K562 (cell line): ENCODE data around the gene CCDC87. TPM values are rescaled to one million over a fixed set of nuclear protein-coding genes. Genes with fewer than 3 reads are reported as not detected.
A peak's percentile ranks its signal among the peaks of the same experiment; 100 is the strongest.

ENCODE experiments used
- ATAC-seq: fragments of 200-7000 bp; cut with Tn5 transposase; 3 replicates; pipeline ENCODE4 v1.9.1; 2020; ENCODE audit warnings: moderate library complexity
- BruUV-seq: library from RNA; stranded (reverse); fragments of 400-500 nt; replicated peaks from 2 replicates; lab custom pipeline; 2021; lab: Mats Ljungman, UMichigan
- CTCF ChIA-PET: fragments of 300-600 bp; formaldehyde crosslinking; extraction: SDS; loops from one replicate; lab custom pipeline; 2021; ENCODE audit warnings: low intra/inter-chr PET ratio; lab: Yijun Ruan, JAX
- POLR2A ChIA-PET: fragments of 300-600, 350-650 bp; sonication (Branson Sonifier 250); formaldehyde crosslinking; extraction: SDS; loops from one replicate; lab custom pipeline; 2021; ENCODE audit warnings: antibody characterized with exemption, inconsistent platforms; lab: Yijun Ruan, JAX
- DNase-seq, 4 experiments: peaks; one replicate each; pipeline versions ENCODE4 v3.0.0 to v3.0.0-alpha.2; 2011 to 2018; ENCODE audit warnings: low spot score in 3 of 4, mixed read lengths in 3 of 4; ENCODE audit errors: extremely low read depth in 1 of 4
- FAIRE-seq: peaks from 2 replicates; lab custom pipeline; 2011; peaks lifted over from hg19 to GRCh38; lab: Jason Lieb, UNC
- H2AFZ ChIP-seq: 2 replicates; pipeline ENCODE4 v1.6.0; 2011; ENCODE audit warnings: low read depth, low read length, control low read depth, inconsistent platforms
- H3K27ac ChIP-seq: fragments of 200-600 bp; 3 replicates; pipeline ENCODE4 v1.8.0; 2011; ENCODE audit warnings: low read depth, mild to moderate bottlenecking, control low read depth, inconsistent platforms, low read length, moderate library complexity, mixed read lengths; ENCODE audit errors: extremely low read depth
- H3K27me3 ChIP-seq, 2 experiments: fragments of 300-600 bp in 1 of 2; 2 replicates in 1 of 2; 3 replicates in 1 of 2; pipeline versions ENCODE4 v1.6.0 to v1.8.0; 2011; ENCODE audit warnings: inconsistent platforms in 2 of 2, low read length in 2 of 2, mild to moderate bottlenecking in 1 of 2, mixed read lengths in 1 of 2, moderate library complexity in 1 of 2; ENCODE audit not compliant: control insufficient read depth in 2 of 2, insufficient read depth in 2 of 2
- H3K36me3 ChIP-seq: fragments of 300-600 bp; 3 replicates; pipeline ENCODE4 v1.8.0; 2011; ENCODE audit warnings: mild to moderate bottlenecking, low read length, inconsistent platforms; ENCODE audit not compliant: control insufficient read depth, insufficient read depth
- H3K4me1 ChIP-seq, 2 experiments: fragments of 200-600 bp in 1 of 2; replicated peaks in 1 of 2; 2 replicates in 1 of 2; 3 replicates in 1 of 2; pipeline versions ENCODE4 v1.5.1 to v1.8.0; 2011; ENCODE audit warnings: inconsistent platforms in 2 of 2, low read length in 2 of 2, mild to moderate bottlenecking in 1 of 2, mixed read lengths in 1 of 2, moderate library complexity in 1 of 2; ENCODE audit not compliant: control insufficient read depth in 2 of 2, insufficient read depth in 2 of 2
- H3K4me2 ChIP-seq: 2 replicates; pipeline ENCODE4 v1.6.1; 2011; ENCODE audit warnings: low read length, control low read depth, inconsistent platforms, mixed read lengths; ENCODE audit not compliant: insufficient read depth
- H3K4me3 ChIP-seq: fragments of 200-600 bp; sonication (generic), shearing (Covaris generic); 2 replicates; pipeline ENCODE4 v1.5.1; 2016; ENCODE audit warnings: control low read depth, inconsistent platforms
- H3K79me2 ChIP-seq: fragments of 200-600 bp; 3 replicates; pipeline ENCODE4 v1.8.0; 2011; ENCODE audit warnings: low read length, inconsistent platforms; ENCODE audit not compliant: control insufficient read depth, insufficient read depth
- H3K9ac ChIP-seq, 2 experiments: 2 replicates each; pipeline versions ENCODE4 v1.6.0 to v1.6.1; 2011; ENCODE audit warnings: low read depth in 2 of 2, low read length in 2 of 2, control low read depth in 1 of 2, inconsistent platforms in 1 of 2, mild to moderate bottlenecking in 1 of 2, mixed read lengths in 1 of 2; ENCODE audit not compliant: insufficient read depth in 1 of 2
- H3K9me1 ChIP-seq: one replicate; pipeline ENCODE4 v1.6.0; 2011; ENCODE audit warnings: inconsistent platforms, mild to moderate bottlenecking, low read length, moderate library complexity; ENCODE audit not compliant: control insufficient read depth, insufficient read depth
- H3K9me3 ChIP-seq: replicated peaks from 2 replicates; pipeline ENCODE4 v1.5.1; 2011; ENCODE audit warnings: low read depth, low read length, inconsistent platforms; ENCODE audit not compliant: control insufficient read depth, insufficient read depth
- H4K20me1 ChIP-seq: replicated peaks from 2 replicates; pipeline ENCODE4 v1.6.1; 2011; ENCODE audit warnings: low read length, inconsistent platforms, mixed read lengths; ENCODE audit not compliant: control insufficient read depth, insufficient read depth
- ARHGAP35 ChIP-seq: fragments of 450-650 bp; IDR thresholded peaks from 2 replicates; pipeline ENCODE4 v1.6.1; 2018; ENCODE audit not compliant: partially characterized antibody
- BDP1 ChIP-seq: IDR thresholded peaks from 3 replicates; pipeline ENCODE4 v1.6.1; 2011; ENCODE audit not compliant: insufficient read length, insufficient read depth
- BRD4 ChIP-seq: fragments of 200-600 bp; sonication (generic); IDR thresholded peaks from 2 replicates; pipeline ENCODE4 v1.6.1; 2017; ENCODE audit warnings: inconsistent platforms
- CHD1 ChIP-seq: fragments of 200-600 bp; sonication (generic); IDR thresholded peaks from one replicate; pipeline ENCODE4 v1.6.1; 2012; ENCODE audit warnings: mild to moderate bottlenecking, moderate library complexity, low read length, inconsistent platforms
- FOSL1 ChIP-seq: fragments of 200-800 bp; sonication (Bioruptor generic); conservative IDR thresholded peaks from 2 replicates; pipeline ENCODE4 v1.6.1; 2016; ENCODE audit warnings: missing genetic modification characterization, missing compliant biosample characterization
- NFATC3 ChIP-seq: fragments of 450-650 bp; IDR thresholded peaks from 2 replicates; pipeline ENCODE4 v1.6.1; 2017; ENCODE audit warnings: mild to moderate bottlenecking
- RBM22 ChIP-seq: fragments of 200-400 bp; formaldehyde crosslinking; IDR thresholded peaks from 2 replicates; pipeline ENCODE4 v1.6.1; 2018; ENCODE audit warnings: low read length, low read depth; ENCODE audit not compliant: poor library complexity, severe bottlenecking
- RFX7 ChIP-seq: fragments of 250-450 bp; sonication (Bioruptor Pico); IDR thresholded peaks from 2 replicates; pipeline ENCODE4 v1.5.1; 2021; ENCODE audit warnings: mild to moderate bottlenecking
- SMARCA4 ChIP-seq: fragments of 450-650 bp; IDR thresholded peaks from 2 replicates; pipeline ENCODE4 v1.6.1; 2016
- ZNF263 ChIP-seq: sonication (generic); formaldehyde crosslinking; IDR thresholded peaks from 2 replicates; pipeline ENCODE4 v1.8.0; 2022; ENCODE audit warnings: mild to moderate bottlenecking, missing genetic modification reagents, borderline replicate concordance
- ZNF354B ChIP-seq: fragments of 250-450 bp; sonication (Bioruptor Pico); IDR thresholded peaks from 2 replicates; pipeline ENCODE4 v1.4.0; 2020
- WGBS: fragments of 100-300 bp; shearing (Covaris generic); methylation state at CpG from one replicate; pipeline ENCODE4 v1.1.6; 2016; ENCODE audit warnings: low coverage, mixed read lengths; ENCODE audit not compliant: insufficient coverage; ENCODE audit errors: missing lambda C conversion rate; 5-methylcytosine and 5-hydroxymethylcytosine counted together
- in situ Hi-C: fragments of 300-500 bp; cut with MboI; formaldehyde crosslinking; loops from 4 replicates; pipeline ENCODE4 v1.15.0; 2018; ENCODE audit warnings: inconsistent platforms, mixed read lengths
- intact Hi-C: fragments of 100-400 bp; cut with micrococcal nuclease; formaldehyde crosslinking; loops from 2 replicates; pipeline ENCODE4 v1.14.2; 2022
- polyA plus RNA-seq, 8 experiments: library from polyadenylated mRNA; depleted of rRNA in 4 of 8; stranded (reverse) in 5 of 8; unstranded in 3 of 8; fragments of >200 nt; fragmentation: Nextera tagmentation in 2 of 8; fragmentation: Illumina TruSeq in 1 of 8; extraction: Ambion mirVana in 2 of 8; extraction: Trizol in 1 of 8; gene quantifications; 2 replicates each; pipeline versions ENCODE4 v1.2.1 to v1.2.3, GENCODE V29; 2011 to 2014; ENCODE audit warnings: inconsistent platforms in 1 of 8, missing spikeins in 1 of 8
- total RNA-seq, 7 experiments: library from RNA; depleted of rRNA in 6 of 7; stranded (reverse); fragments of >200 nt in 6 of 7; fragmentation: Illumina TruSeq in 2 of 7; extraction: Trizol in 2 of 7; gene quantifications; 2 replicates each; pipeline versions ENCODE4 v1.2.1 to v1.2.3, GENCODE V29; 2011 to 2021; ENCODE audit warnings: low replicate concordance in 1 of 7
- TF ChIP-seq, protein P1 (sequence below): fragments of 450-650 bp; IDR thresholded peaks from 2 replicates; pipeline ENCODE4 v1.6.1; 2016; ENCODE audit warnings: borderline replicate concordance
- TF ChIP-seq, protein P2 (sequence below): sonication (generic); formaldehyde crosslinking; IDR thresholded peaks from 2 replicates; pipeline ENCODE4 v1.8.0; 2022; ENCODE audit warnings: missing genetic modification reagents, mild to moderate bottlenecking, moderate library complexity, borderline replicate concordance
- TF ChIP-seq, protein P3 (sequence below): sonication (generic); formaldehyde crosslinking; IDR thresholded peaks from 2 replicates; pipeline ENCODE4 v1.8.0; 2023; ENCODE audit warnings: mild to moderate bottlenecking, missing genetic modification reagents
- TF ChIP-seq, protein P4 (sequence below): sonication (generic); formaldehyde crosslinking; IDR thresholded peaks from 2 replicates; pipeline ENCODE4 v1.8.0; 2022; ENCODE audit warnings: missing genetic modification reagents, mild to moderate bottlenecking, borderline replicate concordance

The CCDC87 gene
- total and polyA plus RNA-seq, 9 of the 15 experiments (the other 6 are each of a cell fraction or from before 2014, with no cell fraction given): 0.03 to 0.44 (median 0.15) TPM; not detected in 1

DNA sequence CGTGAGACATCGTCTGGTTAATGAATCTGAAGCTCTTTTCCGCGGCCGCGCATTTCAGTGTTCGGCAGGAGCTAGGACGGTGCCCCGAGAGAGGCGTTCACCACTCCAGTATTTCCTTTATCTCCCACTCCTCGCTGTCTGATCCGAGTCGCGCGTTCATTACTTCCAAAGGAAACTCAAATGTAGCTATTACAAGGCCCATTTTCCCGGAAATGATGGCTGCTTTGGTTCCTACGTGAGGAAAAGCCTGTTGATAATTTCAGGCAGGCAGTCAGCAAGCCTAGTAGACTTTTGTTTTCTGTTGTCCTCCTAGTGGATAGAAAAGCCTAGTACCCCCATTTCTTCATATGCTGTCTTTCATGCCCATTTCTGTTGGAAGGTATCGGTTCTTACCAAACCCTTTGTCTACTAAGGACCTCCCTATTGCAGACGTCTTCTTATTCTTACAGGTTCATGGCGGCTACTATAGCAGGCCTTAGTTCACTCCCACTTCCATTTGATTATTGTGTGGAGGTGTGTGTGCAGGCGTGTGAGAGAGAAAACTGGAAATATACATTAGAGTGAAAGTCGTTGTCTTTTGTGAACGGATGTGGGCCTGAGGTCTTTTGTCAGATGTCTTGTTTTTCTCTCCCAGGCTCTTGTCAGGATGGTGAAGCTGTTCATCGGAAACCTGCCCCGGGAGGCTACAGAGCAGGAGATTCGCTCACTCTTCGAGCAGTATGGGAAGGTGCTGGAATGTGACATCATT, 46.4 kb upstream of the CCDC87 start:
- ChIA-PET POLR2A (interaction anchor here (0.6 to 26.4 kb wide), 11 partner anchors 9 to 594 kb away, joined by 3 to 387 read pairs (median 13); partner anchors contain the start of genes DPP3, RBM14 and RBM4B), CTCF (no interaction called here)
- ATAC-seq: no peak
- intact Hi-C loops (no loop called here), in situ Hi-C loops (no loop called here)
- Histone ChIP-seq H2AFZ (peak overlapping the region; percentile 61; the same call in 1 of the 2 replicates), H3K4me1 (peaks cover 24 to 25% of the 10 kb centered on the region in 2 experiments), H3K4me2 (peak overlapping the region; percentile 84), H3K4me3 (peak overlapping the region; percentile 73), H3K9me1 (peaks cover 6% of the 10 kb centered on the region), H3K79me2 (peaks cover 94% of the 10 kb centered on the region), H3K27ac (peak overlapping the region; percentile 96), H4K20me1 (peaks cover 55% of the 10 kb centered on the region), H3K27me3 (no peaks in the 10 kb centered on the region), H3K9me3 (no peaks in the 10 kb centered on the region), H3K36me3 (peaks cover 67% of the 10 kb centered on the region), H3K9ac (peak overlapping the region; percentile 94 to 96)
- peak in 1 of 4 experiments; percentile 41 for DNase-seq
- 4% methylated on average over 27 of the region's 27 CpGs for WGBS
- TSS peak; percentile 58 for BruUV-seq
- peak; percentile 66 for FAIRE-seq
- TF ChIP-seq, protein P1, sequence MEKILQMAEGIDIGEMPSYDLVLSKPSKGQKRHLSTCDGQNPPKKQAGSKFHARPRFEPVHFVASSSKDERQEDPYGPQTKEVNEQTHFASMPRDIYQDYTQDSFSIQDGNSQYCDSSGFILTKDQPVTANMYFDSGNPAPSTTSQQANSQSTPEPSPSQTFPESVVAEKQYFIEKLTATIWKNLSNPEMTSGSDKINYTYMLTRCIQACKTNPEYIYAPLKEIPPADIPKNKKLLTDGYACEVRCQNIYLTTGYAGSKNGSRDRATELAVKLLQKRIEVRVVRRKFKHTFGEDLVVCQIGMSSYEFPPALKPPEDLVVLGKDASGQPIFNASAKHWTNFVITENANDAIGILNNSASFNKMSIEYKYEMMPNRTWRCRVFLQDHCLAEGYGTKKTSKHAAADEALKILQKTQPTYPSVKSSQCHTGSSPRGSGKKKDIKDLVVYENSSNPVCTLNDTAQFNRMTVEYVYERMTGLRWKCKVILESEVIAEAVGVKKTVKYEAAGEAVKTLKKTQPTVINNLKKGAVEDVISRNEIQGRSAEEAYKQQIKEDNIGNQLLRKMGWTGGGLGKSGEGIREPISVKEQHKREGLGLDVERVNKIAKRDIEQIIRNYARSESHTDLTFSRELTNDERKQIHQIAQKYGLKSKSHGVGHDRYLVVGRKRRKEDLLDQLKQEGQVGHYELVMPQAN: 0 out of 2 replicates have a peak, but pooled peaks have one; percentile 10
- TF ChIP-seq ARHGAP35 (no peak), RBM22 (peak; percentile 66), FOSL1 (tag) (0 out of 2 replicates have a peak, but pooled peaks have one; percentile 9), SMARCA4 (0 out of 2 replicates have a peak, but pooled peaks have one; percentile 6), NFATC3 (no peak), ZNF263 (CRISPR knock-in tag) (peak; percentile 10; the same call in 1 of the 2 replicates), ZNF354B (no peak), BDP1 (no peak), RFX7 (CRISPR knock-in tag) (no peak), CHD1 (peak; percentile 70), BRD4 (0 out of 2 replicates have a peak, but pooled peaks have one; percentile 18)
- TF ChIP-seq, protein P2, sequence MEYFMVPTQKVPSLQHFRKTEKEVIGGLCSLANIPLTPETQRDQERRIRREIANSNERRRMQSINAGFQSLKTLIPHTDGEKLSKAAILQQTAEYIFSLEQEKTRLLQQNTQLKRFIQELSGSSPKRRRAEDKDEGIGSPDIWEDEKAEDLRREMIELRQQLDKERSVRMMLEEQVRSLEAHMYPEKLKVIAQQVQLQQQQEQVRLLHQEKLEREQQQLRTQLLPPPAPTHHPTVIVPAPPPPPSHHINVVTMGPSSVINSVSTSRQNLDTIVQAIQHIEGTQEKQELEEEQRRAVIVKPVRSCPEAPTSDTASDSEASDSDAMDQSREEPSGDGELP (CRISPR knock-in tag): no peak
- TF ChIP-seq, protein P3, sequence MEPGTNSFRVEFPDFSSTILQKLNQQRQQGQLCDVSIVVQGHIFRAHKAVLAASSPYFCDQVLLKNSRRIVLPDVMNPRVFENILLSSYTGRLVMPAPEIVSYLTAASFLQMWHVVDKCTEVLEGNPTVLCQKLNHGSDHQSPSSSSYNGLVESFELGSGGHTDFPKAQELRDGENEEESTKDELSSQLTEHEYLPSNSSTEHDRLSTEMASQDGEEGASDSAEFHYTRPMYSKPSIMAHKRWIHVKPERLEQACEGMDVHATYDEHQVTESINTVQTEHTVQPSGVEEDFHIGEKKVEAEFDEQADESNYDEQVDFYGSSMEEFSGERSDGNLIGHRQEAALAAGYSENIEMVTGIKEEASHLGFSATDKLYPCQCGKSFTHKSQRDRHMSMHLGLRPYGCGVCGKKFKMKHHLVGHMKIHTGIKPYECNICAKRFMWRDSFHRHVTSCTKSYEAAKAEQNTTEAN: no peak
- TF ChIP-seq, protein P4, sequence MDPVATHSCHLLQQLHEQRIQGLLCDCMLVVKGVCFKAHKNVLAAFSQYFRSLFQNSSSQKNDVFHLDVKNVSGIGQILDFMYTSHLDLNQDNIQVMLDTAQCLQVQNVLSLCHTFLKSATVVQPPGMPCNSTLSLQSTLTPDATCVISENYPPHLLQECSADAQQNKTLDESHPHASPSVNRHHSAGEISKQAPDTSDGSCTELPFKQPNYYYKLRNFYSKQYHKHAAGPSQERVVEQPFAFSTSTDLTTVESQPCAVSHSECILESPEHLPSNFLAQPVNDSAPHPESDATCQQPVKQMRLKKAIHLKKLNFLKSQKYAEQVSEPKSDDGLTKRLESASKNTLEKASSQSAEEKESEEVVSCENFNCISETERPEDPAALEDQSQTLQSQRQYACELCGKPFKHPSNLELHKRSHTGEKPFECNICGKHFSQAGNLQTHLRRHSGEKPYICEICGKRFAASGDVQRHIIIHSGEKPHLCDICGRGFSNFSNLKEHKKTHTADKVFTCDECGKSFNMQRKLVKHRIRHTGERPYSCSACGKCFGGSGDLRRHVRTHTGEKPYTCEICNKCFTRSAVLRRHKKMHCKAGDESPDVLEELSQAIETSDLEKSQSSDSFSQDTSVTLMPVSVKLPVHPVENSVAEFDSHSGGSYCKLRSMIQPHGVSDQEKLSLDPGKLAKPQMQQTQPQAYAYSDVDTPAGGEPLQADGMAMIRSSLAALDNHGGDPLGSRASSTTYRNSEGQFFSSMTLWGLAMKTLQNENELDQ: 0 out of 2 replicates have a peak, but pooled peaks have one; percentile 55
